ENCODE data around the gene SLC35G3.
"Not testable (repeated sequence)": the region's sequence is repeated elsewhere in the genome, so short reads cannot be mapped to it uniquely, and the experiment has no call there.

SLC35G3 gene

DNA sequence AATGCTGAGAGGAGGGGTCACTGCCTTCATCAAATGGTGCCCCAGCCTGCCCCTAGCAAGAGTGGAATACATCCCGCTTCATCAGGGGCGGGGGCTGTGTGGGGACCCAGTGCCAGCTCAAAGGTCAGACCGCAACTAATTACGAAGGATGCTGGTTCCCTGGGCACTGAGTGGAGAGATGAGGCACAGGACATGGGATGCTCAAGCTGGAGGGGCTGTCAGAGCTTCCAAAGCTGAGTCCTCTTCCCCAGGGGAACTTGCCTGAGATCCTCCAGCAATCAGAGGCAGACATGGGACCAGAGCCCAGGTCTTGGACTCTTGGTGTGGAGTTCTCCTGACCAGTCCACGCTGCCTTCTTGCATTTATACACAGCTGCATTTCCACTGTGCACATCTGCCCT lies 27.7 kb downstream of the SLC35G3 start:
- DNase-seq (ENCODE audit: low read depth in 4 of 4, low spot score in 1 of 4) = no peak

DNA sequence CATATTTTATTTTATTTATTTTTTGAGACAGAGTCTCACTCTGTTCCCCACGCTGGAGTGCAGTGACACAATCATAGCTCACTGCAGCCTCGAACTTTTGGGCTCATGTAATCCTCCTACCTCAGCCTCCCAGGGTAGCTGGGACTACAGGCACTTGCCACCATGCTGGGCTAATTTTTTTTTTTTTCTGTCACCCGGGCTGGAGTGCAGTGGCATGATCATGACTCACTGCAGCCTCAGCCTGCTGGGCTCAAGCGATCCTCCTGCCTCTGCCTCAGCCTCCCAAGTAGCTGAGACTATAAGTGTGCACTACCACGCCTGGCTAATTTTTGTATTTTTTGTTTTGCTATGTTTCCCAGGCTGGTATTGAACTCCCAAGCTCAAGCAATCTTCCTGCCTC lies 29.5 kb downstream of the SLC35G3 start:
- no peak for DNase-seq (ENCODE audit: low read depth in 4 of 4, low spot score in 1 of 4)

DNA sequence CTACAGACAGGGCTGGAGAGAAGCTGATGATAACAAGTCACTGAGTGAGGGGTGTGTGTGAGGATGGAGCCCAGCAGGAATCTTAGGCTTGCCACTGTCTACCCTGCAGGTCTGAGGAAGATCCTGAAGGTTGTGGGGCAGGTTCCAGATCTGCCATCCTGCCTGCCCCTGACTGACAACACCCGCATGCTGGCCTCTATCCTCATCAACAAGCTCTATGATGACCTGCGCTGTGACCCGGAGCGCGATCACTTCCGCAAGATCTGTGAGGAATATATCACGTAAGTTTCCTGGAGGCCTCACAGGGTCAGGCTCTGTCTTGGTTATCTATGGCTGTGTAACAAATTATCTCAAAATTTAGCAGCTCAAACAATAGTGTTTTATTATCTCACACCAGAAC lies 30.3 kb downstream of the SLC35G3 start:
- no peak for DNase-seq (ENCODE audit: low read depth in 4 of 4, low spot score in 1 of 4)

DNA sequence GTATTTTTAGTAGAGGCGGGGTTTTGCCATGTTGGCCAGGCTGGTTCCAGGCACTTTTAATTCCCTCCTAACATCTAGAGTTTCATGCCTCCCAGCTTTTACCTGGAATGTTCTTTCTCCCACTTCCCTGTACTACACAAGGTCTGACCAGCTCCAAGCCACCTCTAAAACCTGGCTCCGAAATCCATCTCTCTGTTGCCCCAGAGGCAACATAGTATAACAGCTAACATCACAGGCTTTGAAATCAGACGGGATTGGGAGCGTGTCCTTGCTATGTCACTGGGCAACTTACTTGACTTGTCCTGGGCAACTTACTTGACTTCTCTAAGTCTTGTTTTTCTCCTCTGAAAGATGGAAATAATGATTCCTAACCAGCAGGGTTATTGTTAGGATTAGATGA lies 31.4 kb downstream of the SLC35G3 start:
- DNase-seq (ENCODE audit: low read depth in 4 of 4, low spot score in 1 of 4) = no peak

DNA sequence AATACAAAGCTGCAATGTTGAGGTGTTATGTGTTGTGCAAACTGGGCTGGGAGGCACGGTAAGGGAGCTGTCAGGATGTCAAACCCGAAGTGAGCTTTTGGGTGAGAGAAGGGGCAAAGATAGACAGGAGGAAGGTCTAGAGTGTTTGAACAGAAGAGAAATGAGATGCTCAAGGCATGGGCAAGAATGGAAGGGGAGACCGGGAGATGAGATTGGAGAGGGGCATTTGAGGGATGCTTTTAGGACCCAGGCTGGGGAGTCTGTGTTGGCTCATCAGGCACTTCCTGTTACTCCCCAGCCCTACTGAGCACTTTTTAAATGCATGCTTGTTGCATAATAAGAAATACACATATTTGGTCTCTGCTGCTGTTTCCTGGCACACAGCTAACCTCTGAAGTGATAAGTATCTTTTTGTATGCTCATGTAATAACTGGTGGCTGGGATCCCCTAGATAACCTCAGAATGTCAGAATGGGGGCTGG lies 32.9 kb downstream of the SLC35G3 start:
- DNase-seq (ENCODE audit: low read depth in 4 of 4, low spot score in 1 of 4) = no peak

DNA sequence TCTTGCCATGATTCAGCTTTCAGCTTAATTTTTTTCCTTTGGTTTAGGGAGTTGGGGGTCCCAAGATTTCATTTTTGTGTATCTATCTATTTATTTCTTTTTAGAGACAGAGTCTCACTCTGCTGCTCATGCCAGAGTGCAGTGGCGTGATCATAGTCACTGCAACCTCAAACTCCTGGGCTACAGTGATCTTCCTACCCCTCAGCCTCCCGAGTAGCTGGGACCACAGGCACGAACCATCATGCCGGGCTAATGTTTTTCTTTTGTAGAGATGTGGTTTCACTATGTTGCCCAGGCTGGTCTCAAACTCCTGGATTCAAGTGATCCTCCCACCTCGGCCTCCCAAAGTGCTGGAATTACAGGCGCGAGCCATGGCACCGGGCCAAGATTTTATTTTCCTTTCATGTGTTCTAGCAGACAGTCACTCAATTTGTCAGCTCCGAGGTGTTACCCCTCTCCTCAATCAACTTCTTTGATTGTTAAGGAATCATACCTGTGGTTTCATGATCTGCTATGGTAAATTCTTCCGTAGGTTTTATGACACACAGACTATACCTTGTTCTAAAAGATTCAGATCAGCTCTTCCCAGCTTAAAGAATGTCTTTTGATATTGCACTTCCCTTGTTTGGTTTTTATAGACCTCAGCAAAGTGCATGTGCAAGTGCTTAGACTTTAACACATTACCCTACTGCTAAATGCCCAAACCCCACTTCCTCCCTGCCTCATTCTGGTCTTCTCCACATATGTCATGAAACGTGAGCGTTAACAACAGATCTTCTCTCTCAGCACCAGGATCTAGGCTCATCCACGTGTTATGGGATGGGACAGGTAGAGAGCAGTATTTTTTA lies 33.6 kb downstream of the SLC35G3 start:
- DNase-seq (ENCODE audit: low read depth in 4 of 4, low spot score in 1 of 4) = peak in 1 of 4 experiments; percentile 13

DNA sequence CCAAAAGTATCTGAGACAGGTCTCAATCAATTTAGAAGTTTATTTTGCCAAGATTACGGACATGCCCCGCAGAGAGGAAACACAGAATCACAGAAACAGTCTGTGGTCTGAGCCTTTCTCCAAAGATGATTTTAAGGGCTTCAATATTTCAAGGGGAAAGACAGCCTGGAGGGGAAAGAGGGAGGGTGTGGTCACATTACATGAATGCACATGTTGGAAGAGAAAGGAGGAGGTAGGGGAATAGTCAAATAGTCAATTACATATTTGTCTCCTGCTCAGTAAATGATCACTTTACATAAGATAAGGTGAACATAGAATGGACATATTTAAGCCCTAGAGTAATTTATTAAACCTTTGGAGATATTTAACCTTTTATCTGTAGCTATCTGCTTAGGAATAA lies 34.3 kb downstream of the SLC35G3 start:
- DNase-seq (ENCODE audit: low read depth in 4 of 4, low spot score in 1 of 4) = no peak

DNA sequence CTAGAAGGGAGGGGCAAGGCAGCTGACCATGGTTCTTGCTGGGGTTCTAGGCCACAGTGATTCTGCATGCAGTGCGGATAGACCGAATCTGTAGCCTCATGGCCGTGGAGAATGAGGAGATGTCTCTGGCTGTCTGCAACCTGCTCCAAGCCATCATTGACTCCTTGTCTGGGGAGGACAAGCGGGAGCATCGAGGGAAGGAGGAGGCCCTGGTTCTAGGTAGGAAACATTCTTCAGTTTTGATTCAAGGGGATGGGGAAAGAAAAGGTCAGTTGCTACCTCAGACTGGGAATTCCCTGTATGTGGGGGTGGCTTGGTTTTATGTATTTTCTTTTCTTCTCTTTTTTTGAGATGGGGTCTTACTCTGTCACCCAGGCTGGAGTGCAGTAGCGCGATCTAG lies 38.9 kb downstream of the SLC35G3 start:
- DNase-seq (ENCODE audit: low read depth in 4 of 4, low spot score in 1 of 4) = no peak

DNA sequence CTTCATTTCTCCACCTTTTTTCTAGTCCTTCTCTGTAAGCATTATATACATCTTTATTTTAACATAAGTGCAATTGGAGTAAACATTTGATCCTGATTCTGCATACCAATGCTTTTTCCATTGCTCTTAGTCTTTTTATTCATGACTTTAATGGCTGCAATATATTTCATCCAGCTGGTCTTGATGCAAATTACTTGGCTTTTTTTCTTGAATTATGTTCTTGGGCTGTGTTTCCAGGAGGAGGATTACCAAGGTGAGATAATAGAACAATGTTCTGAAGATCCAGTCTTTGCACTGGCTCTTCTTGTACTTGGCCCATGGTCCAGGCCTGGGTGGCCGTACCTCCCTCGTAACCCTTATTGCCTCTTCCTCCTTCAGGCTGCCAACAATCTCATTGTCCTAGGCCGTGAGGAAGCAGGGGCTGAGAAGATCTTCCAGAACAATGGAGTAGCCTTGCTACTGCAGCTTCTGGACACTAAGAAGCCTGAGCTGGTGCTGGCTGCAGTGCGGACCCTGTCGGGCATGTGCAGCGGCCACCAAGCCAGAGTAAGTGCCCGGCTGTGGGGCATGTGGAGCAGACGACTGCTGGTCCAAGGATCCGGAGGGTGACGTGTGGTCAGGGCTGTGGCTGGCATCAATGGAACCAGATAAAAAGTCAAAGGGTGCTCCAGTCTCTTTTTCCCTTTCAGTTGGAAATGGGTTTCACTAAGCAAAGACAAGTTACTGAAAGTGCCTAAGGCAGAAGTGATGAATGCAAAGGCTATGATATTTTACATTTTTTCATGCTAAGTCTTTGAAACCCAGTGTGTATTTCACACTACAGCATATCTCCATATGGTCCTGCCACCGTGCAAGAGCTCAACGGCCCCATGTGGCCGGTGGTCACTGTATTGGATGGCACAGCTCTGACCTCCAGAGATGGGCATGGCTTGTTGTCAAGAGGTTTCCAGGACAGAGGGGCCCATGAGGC lies 39.7 kb downstream of the SLC35G3 start:
- DNase-seq (ENCODE audit: low read depth in 4 of 4, low spot score in 1 of 4) = no peak

DNA sequence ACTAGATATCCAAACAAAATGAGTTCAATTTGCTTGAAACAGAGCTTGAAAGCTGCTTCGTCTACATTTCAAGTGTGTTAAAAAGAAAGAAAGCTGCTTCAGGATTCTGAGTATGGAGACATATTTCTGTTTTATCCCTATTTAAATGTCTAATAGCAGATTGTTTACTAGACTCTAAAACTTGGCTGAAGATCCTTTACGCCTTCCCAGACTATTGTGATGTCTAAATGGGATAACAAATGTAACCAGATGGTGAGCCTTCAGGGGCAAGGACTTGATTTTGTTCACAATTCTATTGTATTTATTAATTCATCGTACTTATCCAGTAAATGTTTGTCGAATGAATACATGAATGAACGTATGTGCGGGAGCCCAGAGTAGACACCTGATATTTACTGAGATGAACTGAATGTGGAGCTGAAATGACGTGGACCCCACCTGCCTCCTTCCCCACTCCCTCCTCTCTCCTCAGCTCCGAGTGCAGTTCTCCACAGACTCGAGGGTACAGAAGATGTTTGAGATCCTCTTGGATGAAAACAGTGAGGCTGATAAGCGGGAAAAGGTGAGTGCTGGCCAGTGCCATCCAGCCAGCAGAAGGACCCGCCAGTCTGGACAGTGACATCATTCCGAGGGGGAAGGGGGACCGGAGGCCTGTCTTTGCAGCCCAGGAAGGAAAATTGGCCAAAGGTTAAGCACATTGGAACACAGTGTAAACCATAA lies 41.6 kb downstream of the SLC35G3 start:
- no peak for DNase-seq (ENCODE audit: low read depth in 4 of 4, low spot score in 1 of 4)

DNA sequence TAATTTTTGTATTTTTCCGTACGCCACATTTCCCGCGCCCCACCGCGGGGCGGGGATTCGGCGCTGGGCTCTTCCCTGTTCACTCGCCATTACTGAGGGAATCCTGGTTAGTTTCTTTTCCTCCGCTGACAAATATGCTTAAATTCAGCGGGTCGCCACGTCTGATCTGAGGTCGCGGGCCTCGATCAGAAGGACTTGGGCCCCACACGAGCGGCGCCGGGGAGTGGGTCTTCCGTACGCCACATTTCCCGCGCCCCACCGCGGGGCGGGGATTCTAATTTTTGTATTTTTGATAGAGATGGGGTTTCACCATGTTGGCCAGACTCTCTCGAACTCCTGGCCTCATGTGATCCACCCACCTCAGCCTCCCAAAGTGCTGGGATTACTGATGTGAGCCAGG lies 43.1 kb downstream of the SLC35G3 start:
- DNase-seq (ENCODE audit: low read depth in 4 of 4, low spot score in 1 of 4) = not testable (repeated sequence)

DNA sequence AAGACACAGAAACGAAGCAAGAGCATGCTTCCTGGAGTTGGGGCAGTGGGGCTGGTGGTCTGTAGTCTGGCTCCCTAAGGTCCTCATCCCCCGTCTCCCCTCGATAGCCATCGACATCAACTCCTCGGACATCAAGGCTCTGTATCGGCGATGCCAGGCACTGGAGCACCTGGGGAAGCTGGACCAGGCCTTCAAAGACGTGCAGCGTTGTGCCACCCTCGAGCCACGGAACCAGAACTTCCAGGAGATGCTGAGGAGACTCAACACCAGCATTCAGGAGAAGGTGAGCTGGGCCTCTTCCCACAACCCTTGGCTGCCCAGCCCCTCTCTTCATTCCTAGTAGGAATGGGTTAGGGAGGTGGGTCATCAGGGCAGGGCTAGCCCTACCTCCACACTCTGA lies 44.3 kb downstream of the SLC35G3 start:
- DNase-seq (ENCODE audit: low read depth in 4 of 4, low spot score in 1 of 4) = no peak

DNA sequence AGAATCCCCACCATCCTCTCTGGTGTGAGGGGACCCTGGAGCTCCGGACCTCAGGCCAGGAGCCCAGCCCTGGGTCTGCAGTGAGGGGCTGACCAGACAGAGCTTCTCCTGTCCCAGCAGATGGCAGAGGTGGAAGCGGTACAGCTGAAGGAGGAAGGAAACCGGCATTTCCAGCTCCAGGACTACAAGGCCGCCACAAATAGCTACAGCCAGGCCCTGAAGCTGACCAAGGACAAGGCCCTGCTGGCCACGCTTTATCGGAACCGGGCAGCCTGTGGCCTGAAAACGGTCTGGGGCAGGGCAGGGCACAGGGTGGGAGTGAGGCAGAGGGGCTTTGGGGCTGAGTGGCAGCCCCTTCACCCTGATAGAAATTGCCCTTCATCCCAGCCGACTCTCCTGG lies 46.0 kb downstream of the SLC35G3 start:
- DNase-seq (ENCODE audit: low read depth in 4 of 4, low spot score in 1 of 4) = no peak

DNA sequence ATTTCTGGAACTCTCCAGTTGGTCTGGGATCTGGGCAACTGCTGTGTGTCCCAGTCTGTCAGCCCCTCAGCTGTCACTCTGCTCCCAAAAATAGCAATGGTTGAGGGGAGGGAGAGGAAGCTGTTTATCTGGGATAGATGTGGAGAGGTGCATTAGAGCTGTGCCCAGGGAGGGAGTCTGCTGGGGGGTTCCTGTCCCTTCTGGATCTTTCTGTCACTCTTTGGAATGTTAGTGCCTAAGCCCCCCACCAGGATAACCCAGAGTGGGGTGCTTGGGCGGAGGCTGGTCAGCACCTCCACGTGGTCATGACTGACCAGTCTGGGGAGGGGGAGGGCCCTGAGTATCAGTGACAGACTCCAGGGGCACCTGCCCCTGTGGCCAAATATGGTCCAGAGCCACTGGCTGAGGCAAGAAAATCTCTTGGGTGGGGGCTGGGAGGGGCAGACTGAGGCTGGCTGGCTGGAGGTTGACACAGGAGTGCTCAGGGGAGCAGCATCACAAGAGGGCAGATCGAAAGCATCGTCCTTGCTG lies 46.8 kb downstream of the SLC35G3 start, which contains the start of gene UNC45B:
Gene UNC45B, plus strand, starts transcription at position 443 of the 531 bp plus-strand sequence. CDS start 447 bp downstream, outside the sequence.
- no peak for DNase-seq (ENCODE audit: low read depth in 4 of 4, low spot score in 1 of 4)

DNA sequence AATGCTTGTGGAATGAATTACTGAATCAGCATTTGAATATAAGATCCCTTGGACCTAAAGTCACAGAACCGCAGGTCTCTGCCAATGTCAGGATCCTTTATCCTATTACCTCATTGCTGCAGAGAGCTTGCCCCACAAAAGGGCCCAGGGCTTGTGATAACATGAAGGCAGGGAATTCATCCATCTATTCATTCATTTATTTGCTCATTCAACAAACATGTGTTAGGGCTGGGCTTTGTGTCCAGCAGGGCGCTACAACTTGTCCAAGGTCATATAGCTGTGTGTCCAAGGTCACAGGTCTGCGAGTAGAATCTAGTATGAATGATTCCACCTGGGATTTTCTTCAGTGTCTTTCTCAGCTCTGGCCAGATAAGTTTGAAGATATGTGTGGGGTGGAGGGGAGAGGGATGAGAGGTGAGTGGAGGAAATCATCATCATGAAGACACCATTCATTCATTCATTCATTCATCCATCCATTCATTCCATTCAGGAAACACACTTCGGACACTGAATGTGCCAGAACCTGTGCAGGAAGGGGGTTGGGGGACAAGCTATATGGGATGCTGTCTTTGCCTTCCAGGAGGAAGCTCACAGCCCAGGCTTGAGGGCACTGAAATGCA lies 47.9 kb downstream of the SLC35G3 start:
- DNase-seq (ENCODE audit: low read depth in 4 of 4, low spot score in 1 of 4) = no peak

DNA sequence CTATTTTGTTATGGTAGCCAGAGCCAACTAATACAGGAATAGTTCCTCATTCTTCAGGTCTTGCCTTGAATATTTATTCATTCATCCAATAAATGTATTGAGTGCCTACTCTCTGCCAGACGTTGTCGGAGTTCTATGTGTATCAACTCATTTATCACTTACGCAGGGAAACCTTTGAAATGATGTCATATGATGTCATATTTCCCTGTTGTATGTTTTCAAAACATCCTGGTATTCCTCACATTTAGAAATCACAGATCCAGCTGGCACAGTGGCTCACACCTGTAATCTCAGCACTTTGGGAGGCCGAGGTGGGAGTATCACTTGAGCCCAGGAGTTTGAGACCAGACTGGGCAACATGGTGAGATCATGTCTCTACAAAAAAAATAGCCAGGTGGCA lies 49.4 kb downstream of the SLC35G3 start:
- DNase-seq (ENCODE audit: low read depth in 4 of 4, low spot score in 1 of 4) = no peak

Measured in stimulated activated CD4-positive, alpha-beta T cell treated with anti-CD3 and anti-CD28 coated beads, Interleukin-1b, Interleukin-23, amount 100 ng/mL, for 24 hours (primary cell).